IPS-11a (cell line): Measurements from ENCODE around the gene GALNT6.

Experiments used
- H3K4me3 ChIP-seq: one replicate; pipeline ENCODE4 v1.5.1; 2013; ENCODE audit warnings: low read depth, low read length, control low read depth

The GALNT6 gene

GRCh38 chr12:51406859-51407258 lies 15.7 kb upstream of the GALNT6 start:
- no peak overlapping the region for H3K4me3 ChIP-seq

- no peak overlapping the region for H3K4me3 ChIP-seq
Measured at GRCh38 chr12:51406290-51406689, 15.1 kb upstream of the GALNT6 start.

- no peak overlapping the region for H3K4me3 ChIP-seq
Measured at GRCh38 chr12:51405801-51406207, 14.6 kb upstream of the GALNT6 start.

GRCh38 chr12:51404627-51405026 lies 13.4 kb upstream of the GALNT6 start:
- no peak overlapping the region for H3K4me3 ChIP-seq

GRCh38 chr12:51403681-51404136 lies 12.5 kb upstream of the GALNT6 start:
- no peak overlapping the region for H3K4me3 ChIP-seq

- no peak overlapping the region for H3K4me3 ChIP-seq
Measured at GRCh38 chr12:51403159-51403558, 12.0 kb upstream of the GALNT6 start.

- H3K4me3 ChIP-seq, result no peak overlapping the region
Measured at GRCh38 chr12:51401900-51402299, 10.7 kb upstream of the GALNT6 start.

- no peak overlapping the region for H3K4me3 ChIP-seq
Measured at GRCh38 chr12:51401486-51401885, 10.3 kb upstream of the GALNT6 start.

- no peak overlapping the region for H3K4me3 ChIP-seq
Measured at GRCh38 chr12:51401020-51401419, 9.8 kb upstream of the GALNT6 start.

GRCh38 chr12:51399891-51400290 lies 8.7 kb upstream of the GALNT6 start:
- H3K4me3 ChIP-seq, result no peak overlapping the region

GRCh38 chr12:51397670-51398069 lies 6.5 kb upstream of the GALNT6 start:
- H3K4me3 ChIP-seq, result no peak overlapping the region

- H3K4me3 ChIP-seq, result no peak overlapping the region
Measured at GRCh38 chr12:51395283-51396230, 4.4 kb upstream of the GALNT6 start.

- H3K4me3 ChIP-seq, result no peak overlapping the region
Measured at GRCh38 chr12:51393676-51394545, 2.7 kb upstream of the GALNT6 start.

GRCh38 chr12:51392556-51393237 lies 1.5 kb upstream of the GALNT6 start:
- H3K4me3 ChIP-seq, result peak overlapping the region; percentile 80

- H3K4me3 ChIP-seq, result peak overlapping the region; percentile 80
Measured at GRCh38 chr12:51390891-51391282, 319 bp downstream of the GALNT6 start.

GRCh38 chr12:51390457-51390856 lies 749 bp downstream of the GALNT6 start:
- peak overlapping the region; percentile 80 for H3K4me3 ChIP-seq

GRCh38 chr12:51389302-51389999 lies 1.8 kb downstream of the GALNT6 start:
- H3K4me3 ChIP-seq, result no peak overlapping the region

- H3K4me3 ChIP-seq, result no peak overlapping the region
Measured at GRCh38 chr12:51388846-51389245, 2.4 kb downstream of the GALNT6 start.

GRCh38 chr12:51388069-51388799 lies 3.0 kb downstream of the GALNT6 start:
- H3K4me3 ChIP-seq, result no peak overlapping the region

- no peak overlapping the region for H3K4me3 ChIP-seq
Measured at GRCh38 chr12:51386351-51386750, 4.9 kb downstream of the GALNT6 start.
